ENCODE data around the gene HS6ST3. TPM values are rescaled to one million over a fixed set of nuclear protein-coding genes. Genes with fewer than 3 reads are reported as not detected.
"Not testable (repeated sequence)": the region's sequence is repeated elsewhere in the genome, so short reads cannot be mapped to it uniquely, and the experiment has no call there.

HS6ST3 gene
- total RNA-seq, result under 0.01 TPM in 1 of 2 replicates, not detected in the other

- peak; percentile 8 to 31 for DNase-seq (ENCODE audit: low read depth in 2 of 2)
Observed at GRCh38 chr13:96089749-96090239, at the start of gene HS6ST3. TSS of gene HS6ST3 (plus strand) at chr13:96090107.

- DNase-seq (ENCODE audit: low read depth in 2 of 2), result no peak
Observed at GRCh38 chr13:96041326-96042110, 48.4 kb upstream of the HS6ST3 start.

- no peak for DNase-seq (ENCODE audit: low read depth in 2 of 2)
Observed at GRCh38 chr13:96044238-96044637, 45.7 kb upstream of the HS6ST3 start.

- not testable (repeated sequence) for DNase-seq (ENCODE audit: low read depth in 2 of 2)
Observed at GRCh38 chr13:96046449-96047126, 43.3 kb upstream of the HS6ST3 start.

GRCh38 chr13:96050955-96051354 is 39.0 kb upstream of the HS6ST3 start:
- not testable (repeated sequence) for DNase-seq (ENCODE audit: low read depth in 2 of 2)

- not testable (repeated sequence) for DNase-seq (ENCODE audit: low read depth in 2 of 2)
Observed at GRCh38 chr13:96051491-96051890, 38.4 kb upstream of the HS6ST3 start.

GRCh38 chr13:96051946-96052345 is 38.0 kb upstream of the HS6ST3 start:
- DNase-seq (ENCODE audit: low read depth in 2 of 2), result not testable (repeated sequence)

- DNase-seq (ENCODE audit: low read depth in 2 of 2), result peak; percentile 57 to 71
Observed at GRCh38 chr13:96052656-96053002, 37.3 kb upstream of the HS6ST3 start.

GRCh38 chr13:96053003-96053703 is 36.8 kb upstream of the HS6ST3 start, which contains the start of gene UGGT2:
TSS of gene UGGT2 (minus strand) at chr13:96053401. CDS start at chr13:96053312, 89 bp downstream.
- DNase-seq (ENCODE audit: low read depth in 2 of 2), result peak; percentile 95 to 96

- no peak for DNase-seq (ENCODE audit: low read depth in 2 of 2)
Observed at GRCh38 chr13:96065849-96066248, 24.1 kb upstream of the HS6ST3 start.

- DNase-seq (ENCODE audit: low read depth in 2 of 2), result no peak
Observed at GRCh38 chr13:96068729-96069128, 21.2 kb upstream of the HS6ST3 start.

GRCh38 chr13:96071504-96071903 is 18.4 kb upstream of the HS6ST3 start:
- no peak for DNase-seq (ENCODE audit: low read depth in 2 of 2)

GRCh38 chr13:96072392-96072791 is 17.5 kb upstream of the HS6ST3 start:
- DNase-seq (ENCODE audit: low read depth in 2 of 2), result no peak

GRCh38 chr13:96075953-96076543 is 13.9 kb upstream of the HS6ST3 start:
- peak; percentile 35 to 44 for DNase-seq (ENCODE audit: low read depth in 2 of 2)

GRCh38 chr13:96080676-96081075 is 9.2 kb upstream of the HS6ST3 start:
- no peak for DNase-seq (ENCODE audit: low read depth in 2 of 2)

- DNase-seq (ENCODE audit: low read depth in 2 of 2), result no peak
Observed at GRCh38 chr13:96081888-96082287, 8.0 kb upstream of the HS6ST3 start.

- DNase-seq (ENCODE audit: low read depth in 2 of 2), result peak in 1 of 2 donors; percentile 7
Observed at GRCh38 chr13:96082640-96083039, 7.3 kb upstream of the HS6ST3 start.

GRCh38 chr13:96086736-96087135 is 3.2 kb upstream of the HS6ST3 start:
- no peak for DNase-seq (ENCODE audit: low read depth in 2 of 2)

- no peak for DNase-seq (ENCODE audit: low read depth in 2 of 2)
Observed at GRCh38 chr13:96089139-96089538, 768 bp upstream of the HS6ST3 start.

GRCh38 chr13:96090240-96091101 is 564 bp downstream of the HS6ST3 start:
- DNase-seq (ENCODE audit: low read depth in 2 of 2), result peak; percentile 20 to 24

Measured in lung microvascular endothelial cell (primary cell).